NCI-H774 (cell line): ENCODE results near the gene PAIP2B.
"Not testable (repeated sequence)": the region's sequence is repeated elsewhere in the genome, so short reads cannot be mapped to it uniquely, and the experiment has no call there.

Experiments used
- DNase-seq: peaks from one replicate; lab custom pipeline; 2025; lab: John Stamatoyannopoulos, UW

PAIP2B gene

GRCh38 chr2:71216501-71216900 lies 10.4 kb downstream of the PAIP2B start:
- DNase-seq = no peak

DNA sequence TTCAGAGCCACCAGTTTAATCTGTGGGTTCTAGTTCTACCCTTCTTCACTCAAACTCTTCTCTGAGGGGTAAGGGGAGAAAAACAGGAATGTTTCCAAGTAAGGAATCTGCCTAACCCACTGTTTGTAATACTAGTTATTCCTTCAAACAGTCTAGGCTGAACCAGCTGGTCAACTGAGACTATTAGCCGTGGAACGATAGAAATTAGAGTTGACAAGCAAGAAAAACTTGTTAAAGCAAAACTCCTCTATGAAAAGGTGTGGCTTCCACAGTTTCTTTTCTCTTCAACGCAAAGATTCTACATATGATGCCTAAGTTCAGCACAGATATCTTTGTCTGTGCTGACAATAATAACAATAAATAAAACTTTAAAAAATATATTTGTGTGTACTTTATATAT lies 11.5 kb downstream of the PAIP2B start:
- no peak for DNase-seq

DNA sequence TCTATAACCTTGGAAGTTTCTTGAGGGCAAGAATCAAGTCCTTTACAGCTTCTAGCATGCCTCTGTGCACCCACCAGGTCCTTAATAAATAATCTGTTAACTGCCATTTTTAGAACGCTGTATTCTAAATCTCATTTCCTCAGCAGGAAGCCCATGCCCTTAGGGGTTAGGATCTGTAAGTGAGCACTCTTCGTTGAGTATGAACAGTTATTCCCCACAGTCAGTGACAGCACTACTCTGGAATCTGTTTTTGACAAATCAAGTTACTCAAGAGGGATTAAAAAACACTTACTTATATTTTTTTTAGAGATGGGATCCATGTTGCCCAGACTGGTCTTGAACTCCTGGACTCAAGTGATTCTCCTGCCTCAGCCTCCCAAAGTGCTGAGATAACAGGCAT lies 14.6 kb downstream of the PAIP2B start:
- DNase-seq = no peak

DNA sequence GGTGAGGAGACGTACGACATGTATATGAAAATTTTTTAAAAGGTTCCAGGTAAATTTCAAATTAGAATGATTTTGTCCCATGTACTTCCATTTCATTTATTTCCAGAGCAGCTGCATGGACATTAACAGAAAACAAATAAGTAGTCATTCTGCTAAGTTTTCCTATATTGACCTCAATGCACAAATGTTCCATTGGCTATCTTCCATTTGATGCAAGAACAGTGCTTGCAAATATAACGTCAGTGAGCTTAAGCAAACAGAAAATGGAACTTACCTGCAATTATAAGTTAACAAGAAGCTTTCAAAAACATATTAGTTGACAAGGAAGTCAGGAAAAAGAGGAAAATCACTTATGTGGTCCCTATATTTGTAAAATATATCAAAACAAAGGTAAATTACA lies 16.6 kb downstream of the PAIP2B start:
- DNase-seq = peak; percentile 8

DNA sequence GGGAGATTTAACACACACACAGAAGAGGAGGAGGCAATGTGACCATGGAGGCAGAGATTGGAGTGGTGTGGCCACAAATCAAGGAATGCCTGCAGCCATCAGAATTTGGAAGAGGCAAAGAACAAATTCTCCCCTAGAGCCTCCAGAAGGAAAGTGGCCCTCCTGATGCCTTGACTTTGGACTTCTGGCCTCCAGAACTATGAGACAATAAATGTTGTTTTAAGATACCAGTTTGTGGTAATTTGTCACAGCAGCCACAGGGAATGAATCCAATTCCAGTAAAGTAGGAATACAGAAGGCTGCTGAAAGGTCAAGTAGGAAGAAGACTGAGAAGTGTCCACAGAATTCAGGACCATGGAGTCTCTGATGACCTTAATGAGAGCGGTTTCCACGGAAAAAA lies 18.1 kb downstream of the PAIP2B start:
- no peak for DNase-seq

GRCh38 chr2:71207601-71208000 lies 19.3 kb downstream of the PAIP2B start:
- DNase-seq = no peak

- DNase-seq = no peak
These were observed 20.6 kb downstream of the PAIP2B start for GRCh38 chr2:71206271-71206670.

- no peak for DNase-seq
These were observed 35.3 kb downstream of the PAIP2B start for GRCh38 chr2:71191570-71191943.

GRCh38 chr2:71190656-71191569 lies 36.0 kb downstream of the PAIP2B start:
- DNase-seq = no peak

GRCh38 chr2:71187589-71187988 lies 39.3 kb downstream of the PAIP2B start:
- no peak for DNase-seq

GRCh38 chr2:71186973-71187372 lies 39.9 kb downstream of the PAIP2B start:
- DNase-seq = no peak

GRCh38 chr2:71183306-71184115 lies 43.4 kb downstream of the PAIP2B start:
- DNase-seq = not testable (repeated sequence)

DNA sequence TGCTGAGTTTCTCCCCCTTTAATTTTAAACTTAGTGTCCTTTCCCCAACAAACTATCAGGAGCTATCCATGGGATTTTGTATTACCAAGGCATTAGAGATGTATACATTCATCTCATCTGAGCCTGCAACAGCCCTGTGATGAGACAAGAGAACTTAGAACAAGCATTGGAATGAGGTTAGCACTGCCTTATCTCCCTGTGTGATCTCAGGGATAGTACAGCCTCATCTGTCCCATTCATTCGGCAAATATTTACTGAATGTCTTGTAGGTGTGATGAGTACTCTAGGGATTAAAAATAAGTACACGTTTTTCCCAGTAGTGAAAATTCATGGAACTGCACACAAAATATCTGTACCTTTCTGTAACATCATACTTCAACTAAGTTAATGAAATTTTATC lies 45.6 kb downstream of the PAIP2B start:
- no peak for DNase-seq

DNA sequence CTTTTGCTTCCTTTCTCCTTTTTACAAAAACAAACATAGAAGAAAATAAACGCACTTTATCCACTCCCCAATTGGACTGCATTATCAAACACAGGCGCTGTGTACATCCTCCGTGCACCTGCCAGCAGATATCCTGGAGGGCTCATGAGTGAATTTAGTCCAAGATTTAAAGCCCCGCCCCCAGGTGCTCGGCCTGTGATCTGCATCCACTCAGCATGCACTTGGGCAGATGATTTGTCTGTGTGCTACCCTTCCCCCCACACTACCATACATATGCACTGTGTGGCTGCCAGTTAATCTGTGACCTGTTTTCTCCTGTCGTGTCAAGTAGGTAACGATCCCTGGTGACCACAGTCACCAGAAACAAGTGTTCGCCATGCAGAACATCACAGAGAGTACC lies 48.1 kb downstream of the PAIP2B start:
- not testable (repeated sequence) for DNase-seq

- no peak for DNase-seq
These were observed 52.7 kb downstream of the PAIP2B start for GRCh38 chr2:71174207-71174606.

GRCh38 chr2:71173096-71173495 lies 53.8 kb downstream of the PAIP2B start:
- DNase-seq = no peak

DNA sequence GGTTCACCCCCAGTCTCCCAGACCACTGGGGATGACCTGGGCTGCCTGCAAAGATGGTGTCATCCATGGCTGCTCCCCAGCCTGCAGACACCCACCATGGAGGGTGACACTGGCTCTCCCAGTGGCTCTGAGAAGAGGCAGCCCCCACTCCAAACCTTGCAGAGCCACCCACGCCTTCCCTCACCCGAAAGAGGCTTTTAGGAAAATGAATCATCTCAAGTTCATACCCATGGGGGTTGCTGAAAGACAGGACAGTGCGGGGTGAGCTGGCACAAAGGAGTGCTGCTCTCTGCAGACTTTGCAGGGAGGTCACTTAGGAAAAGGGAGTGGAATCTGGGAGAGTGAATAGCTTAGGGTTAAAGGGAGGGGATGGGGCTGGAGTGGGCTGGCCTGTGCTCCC lies 60.1 kb downstream of the PAIP2B start:
- DNase-seq = no peak

DNA sequence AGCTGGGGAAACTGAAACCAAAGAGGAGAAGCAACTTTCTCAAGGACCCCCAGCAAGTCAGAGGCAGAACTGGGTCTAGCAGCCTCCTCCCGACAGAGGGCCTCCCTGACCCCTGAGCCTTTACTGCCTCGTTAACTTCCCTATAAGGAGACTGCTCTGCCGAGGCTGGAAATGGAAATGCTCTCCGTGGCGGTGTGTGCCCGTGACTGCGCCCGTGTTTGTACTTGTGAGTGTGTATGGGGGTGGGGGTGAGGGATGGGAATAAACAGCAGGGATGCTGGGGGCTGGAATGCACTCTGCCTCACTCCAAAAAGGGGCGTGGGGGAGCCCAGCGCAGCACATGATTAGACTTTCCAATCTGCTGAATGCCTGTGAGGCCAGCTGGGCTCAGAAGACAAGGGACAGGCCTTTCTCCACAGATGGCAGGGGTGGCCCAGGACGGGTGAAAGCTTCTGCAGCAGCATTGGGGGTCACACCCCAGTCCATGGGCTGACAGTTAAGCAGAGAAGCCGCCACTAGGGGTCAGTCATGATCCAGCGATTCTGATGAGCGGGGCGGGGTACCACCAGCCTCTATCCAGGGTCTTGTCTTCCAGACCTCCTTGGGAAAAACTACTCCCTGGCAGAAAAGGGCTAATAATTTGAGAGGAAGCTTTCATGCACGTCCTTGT lies 69.6 kb downstream of the PAIP2B start:
- peak; percentile 17 for DNase-seq

DNA sequence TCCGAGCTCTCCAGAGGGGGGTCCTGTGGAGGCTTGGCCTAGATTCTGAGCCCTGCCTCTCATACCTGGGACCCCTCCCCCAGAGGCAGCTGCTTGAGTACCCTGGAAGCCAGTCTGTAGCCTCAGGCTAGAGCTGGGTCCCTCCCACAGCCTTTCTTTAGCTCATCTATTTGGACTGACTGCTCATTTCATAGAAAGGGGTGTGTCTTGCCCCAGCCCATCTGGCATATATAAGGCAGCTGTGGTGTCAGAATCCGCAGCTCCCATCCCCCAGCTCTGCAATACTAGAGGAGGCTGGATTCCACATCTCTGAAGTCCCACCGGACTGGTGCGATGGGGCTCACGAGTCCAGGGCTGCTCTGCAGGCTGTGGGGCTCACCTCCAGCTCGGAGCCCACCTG lies 70.3 kb downstream of the PAIP2B start:
- no peak for DNase-seq

- DNase-seq = no peak
These were observed 71.1 kb downstream of the PAIP2B start for GRCh38 chr2:71155846-71156245.

- DNase-seq = no peak
These were observed 72.1 kb downstream of the PAIP2B start for GRCh38 chr2:71154798-71155197.

- DNase-seq = no peak
These were observed 72.6 kb downstream of the PAIP2B start for GRCh38 chr2:71154279-71154678.
